HG03442 (cell line): Measurements from ENCODE around the gene LRTM2.

Experiments used
- ATAC-seq: cut with Tn5 transposase; IDR thresholded peaks from one replicate; pipeline ENCODE4 v1.9.1; 2021; ENCODE audit warnings: mild to moderate bottlenecking, moderate library complexity; ENCODE audit not compliant: unreplicated experiment

The LRTM2 gene

GRCh38 chr12:1842183-1842904, 22.0 kb downstream of the LRTM2 start:
- no peak for ATAC-seq

GRCh38 chr12:1842905-1843640, 22.7 kb downstream of the LRTM2 start:
- no peak for ATAC-seq

GRCh38 chr12:1843641-1844005, 23.3 kb downstream of the LRTM2 start:
- no peak for ATAC-seq

DNA sequence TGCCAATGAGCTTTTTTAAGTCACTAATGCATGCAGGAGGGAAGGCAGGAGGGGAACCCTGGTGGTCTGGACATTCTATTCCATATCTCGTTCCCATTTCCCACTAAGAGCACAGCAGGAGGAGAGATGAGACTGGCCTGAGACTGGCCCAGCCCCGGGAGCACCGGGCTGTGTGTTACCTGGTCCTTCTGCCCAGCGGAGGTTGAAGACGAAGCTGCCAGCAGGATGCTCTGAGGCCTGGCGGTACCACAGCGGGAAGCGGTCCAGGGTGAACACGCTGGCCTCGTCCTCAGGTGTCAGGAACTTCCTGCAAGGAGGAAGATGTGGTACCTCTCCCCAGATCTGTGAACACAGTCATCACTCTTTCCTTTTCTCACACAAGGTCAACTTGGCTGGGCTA, 23.9 kb downstream of the LRTM2 start:
- no peak for ATAC-seq

DNA sequence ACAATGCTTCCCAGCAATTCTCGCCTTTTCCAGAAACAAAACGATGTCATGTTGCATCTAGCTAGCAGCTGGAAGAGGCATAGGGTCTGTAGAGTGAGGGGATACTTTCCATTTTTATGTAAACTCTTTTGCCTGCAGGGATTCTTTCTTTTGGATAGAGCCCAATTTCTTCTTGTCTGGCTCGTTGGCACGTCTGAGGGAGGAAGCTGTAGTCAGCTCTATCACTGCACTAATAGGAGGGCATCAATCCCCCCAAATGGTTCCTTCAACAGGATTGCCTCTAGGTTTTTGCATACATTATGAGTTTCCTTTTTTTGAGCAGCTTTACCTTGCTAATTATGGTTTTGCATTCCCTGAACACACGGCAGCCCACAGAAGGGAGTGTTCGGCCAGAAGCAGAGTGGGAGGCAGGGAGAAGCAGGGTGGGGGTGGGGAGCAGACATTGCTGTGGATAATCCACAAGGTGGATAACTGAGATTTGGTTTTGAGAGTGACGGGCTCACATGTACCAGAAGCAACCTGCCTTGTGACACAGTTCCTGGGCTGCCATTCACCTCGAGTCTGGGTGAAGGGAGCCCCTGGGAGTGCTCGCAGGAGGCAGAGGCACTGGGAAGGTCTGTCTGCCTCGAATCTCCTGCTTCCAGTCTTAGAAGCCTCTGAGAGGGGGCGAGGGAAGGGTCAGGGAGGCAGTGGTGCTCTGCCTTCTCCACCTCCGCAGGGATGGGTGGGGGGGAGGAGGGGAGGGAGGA, 24.5 kb downstream of the LRTM2 start:
- no peak for ATAC-seq

DNA sequence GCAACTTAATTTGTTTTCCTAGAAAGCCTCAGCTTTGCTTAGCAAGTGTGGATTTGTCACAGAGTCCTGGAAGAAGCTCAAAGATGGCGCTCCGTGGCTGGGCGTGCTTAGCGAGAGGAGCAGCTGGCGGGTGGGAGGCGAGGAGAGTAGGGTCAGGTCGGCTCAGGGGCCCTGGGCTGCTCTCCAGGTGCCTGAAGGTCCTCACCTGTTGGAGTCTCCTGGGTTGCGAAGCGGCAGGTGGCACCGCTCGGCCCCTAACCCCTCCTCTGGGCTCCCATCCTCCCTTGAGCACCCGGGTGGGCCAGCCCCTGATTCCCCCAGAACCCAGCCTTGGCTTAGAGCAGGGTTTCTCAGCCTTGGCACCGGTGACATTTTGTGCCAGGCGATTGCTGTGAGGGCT, 25.1 kb downstream of the LRTM2 start:
- no peak for ATAC-seq

GRCh38 chr12:1845886-1846285, 25.5 kb downstream of the LRTM2 start:
- ATAC-seq, result no peak

DNA sequence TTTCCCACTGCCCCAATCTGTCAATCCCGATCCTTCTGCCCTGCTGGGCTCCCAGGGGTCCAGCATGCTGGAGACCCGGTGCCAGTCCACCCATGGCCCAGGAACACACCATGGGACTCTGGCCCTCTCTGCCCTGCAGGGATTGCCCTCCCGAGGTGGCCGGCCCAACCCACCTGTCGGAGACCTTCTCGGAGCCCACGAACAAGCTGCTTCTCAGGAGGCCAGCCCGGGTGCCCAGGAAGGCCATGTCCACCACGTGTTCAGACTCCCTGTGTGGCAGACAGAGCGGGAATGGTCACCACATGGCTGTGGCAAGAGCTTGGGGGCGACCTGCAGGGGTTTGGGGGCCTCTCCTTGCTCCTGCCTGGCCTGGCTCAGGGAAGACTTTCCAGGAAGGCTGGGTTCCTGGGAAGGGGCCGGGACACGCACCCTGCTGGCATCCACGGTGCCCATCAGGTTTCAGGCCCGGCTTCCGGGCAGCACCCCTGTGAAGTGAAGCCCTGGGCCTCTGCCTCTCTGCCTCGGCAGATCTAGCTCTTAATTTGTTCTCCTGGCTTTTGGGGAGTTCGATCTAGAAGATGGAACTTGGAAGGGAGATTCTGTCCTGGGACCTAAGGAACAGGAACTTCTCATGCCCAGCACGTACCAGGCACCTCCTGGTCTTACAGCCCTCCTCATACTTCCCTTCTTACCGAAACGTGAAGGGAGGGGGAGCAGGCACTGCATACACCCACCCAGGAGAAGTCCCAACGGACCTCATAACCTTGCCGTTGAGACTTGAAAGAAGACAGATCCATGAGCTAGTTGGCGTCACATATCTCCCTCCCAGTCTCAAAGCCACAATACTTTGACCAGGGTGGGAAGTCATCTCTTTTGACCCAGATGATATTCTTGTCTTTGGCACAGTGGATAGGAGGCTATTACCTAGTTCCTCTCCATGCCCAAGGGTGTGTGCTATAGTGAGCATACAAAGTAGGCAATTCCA, 26.3 kb downstream of the LRTM2 start:
- ATAC-seq, result no peak

- ATAC-seq, result no peak
These were observed 27.0 kb downstream of the LRTM2 start for GRCh38 chr12:1847411-1847810.

DNA sequence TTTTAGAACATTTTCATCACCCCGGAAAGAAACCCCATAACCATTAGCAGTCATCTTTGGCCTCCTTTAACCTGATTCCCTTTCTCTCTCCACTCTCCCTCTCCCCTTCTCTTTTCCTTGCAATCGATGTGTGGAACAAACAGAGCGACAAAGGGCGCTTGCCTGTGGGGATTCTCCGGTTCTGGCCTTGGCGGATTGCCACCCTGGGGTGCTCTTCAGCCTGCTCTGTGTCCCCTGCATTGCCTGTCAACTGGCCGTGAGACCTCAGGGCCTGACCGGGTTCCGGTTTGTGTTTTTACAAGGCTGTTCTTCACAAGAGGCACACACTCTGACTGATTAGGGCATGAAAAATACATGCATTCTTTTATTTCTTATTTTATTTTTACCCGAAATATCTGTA, 27.8 kb downstream of the LRTM2 start:
- ATAC-seq, result no peak

DNA sequence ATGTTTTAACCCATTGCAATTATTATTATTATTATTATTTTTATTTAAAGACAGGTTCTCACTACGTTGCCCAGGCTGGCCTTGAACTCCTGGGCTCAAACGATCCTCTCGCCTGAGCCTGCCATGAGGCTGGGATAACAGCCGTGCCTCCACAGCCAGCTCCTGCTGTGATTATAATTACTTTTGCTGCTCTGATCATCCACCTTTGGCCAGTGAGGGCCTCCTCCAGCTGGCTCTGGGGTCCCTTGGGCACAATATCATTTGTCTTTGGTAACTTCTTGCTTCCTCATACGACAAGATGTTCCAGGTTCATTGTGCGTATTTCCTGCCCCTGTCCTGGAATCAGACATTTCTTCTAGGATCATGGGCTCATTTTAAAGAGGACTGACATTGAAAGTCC, 28.4 kb downstream of the LRTM2 start:
- no peak for ATAC-seq

- ATAC-seq, result no peak
These were observed 30.9 kb downstream of the LRTM2 start for GRCh38 chr12:1851151-1851701.

DNA sequence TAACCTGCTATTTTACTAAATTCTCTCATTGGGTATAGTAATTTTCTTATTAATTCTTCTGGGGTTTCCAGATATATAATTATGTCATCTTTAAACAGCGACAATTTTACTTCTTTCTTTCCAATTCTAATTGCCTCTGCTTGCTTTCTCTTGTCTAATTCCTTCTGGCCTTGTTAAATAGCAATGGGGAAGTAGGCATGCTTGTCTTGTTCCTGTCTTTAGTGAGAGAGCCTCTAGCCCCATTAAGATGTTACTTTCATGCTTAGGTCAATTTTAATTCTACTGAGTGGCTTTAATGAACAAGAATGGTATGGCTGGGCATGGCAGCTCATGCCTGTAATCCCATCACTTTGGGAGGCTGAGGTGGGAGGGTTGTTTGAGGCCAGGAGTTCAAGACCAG, 31.7 kb downstream of the LRTM2 start:
- ATAC-seq, result no peak

DNA sequence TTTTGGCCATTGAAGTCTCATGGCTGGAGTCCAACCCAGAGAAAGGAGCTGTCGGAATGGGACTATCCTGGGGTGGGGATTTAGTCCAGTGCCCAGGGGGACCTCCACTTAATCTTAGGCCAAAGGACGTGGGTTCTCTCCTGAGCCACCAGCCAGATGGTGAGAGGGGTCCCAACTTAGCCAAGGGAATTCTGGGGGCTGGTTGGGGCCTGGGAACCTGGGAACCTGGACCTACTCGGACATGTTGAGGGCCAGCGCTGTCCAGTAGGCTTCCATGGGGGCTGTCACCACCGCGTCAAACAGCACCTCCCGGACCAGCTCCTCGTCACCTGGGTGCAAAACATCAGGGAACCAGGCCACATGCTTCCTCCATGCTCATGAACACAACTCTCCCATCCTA, 33.4 kb downstream of the LRTM2 start:
- ATAC-seq, result no peak

DNA sequence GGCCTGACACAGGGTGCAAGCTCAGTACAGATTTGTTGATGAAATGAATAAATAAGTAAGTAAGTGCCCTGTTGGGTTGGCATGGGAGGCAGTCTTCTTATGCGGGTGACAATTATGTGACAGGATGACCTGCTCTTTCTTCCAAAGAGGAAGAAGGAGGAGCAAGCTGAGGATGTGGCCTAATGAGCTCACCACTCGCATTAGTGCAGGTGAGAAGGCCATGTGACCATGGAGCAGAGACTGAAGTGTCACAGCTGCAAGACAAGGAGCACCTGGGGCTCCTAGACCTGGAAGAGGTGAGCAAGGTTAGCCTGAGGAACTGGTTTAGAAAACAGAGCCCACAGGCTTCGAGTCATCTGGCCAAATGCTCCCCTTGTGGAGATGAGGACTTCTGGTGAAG, 34.9 kb downstream of the LRTM2 start:
- no peak for ATAC-seq

DNA sequence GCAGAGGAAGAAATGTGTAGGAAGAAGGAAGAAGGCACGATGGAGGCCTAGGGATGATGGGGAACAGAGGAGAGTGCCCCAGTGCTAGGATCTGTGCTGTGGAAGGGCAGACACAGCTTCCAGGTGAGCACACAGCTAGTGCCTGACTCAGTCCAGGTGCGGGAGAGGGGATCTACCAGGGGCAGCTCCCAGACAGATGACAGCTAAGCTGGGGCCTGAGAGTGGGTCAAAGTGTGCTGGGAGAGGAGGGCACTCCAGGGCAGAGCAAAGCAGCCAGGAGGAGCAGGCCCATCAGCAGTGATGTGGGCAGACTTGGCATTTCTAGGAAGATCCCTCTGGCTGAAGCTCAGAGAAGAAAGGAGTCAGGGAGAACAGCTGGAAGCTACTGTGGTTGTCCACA, 36.7 kb downstream of the LRTM2 start:
- no peak for ATAC-seq

DNA sequence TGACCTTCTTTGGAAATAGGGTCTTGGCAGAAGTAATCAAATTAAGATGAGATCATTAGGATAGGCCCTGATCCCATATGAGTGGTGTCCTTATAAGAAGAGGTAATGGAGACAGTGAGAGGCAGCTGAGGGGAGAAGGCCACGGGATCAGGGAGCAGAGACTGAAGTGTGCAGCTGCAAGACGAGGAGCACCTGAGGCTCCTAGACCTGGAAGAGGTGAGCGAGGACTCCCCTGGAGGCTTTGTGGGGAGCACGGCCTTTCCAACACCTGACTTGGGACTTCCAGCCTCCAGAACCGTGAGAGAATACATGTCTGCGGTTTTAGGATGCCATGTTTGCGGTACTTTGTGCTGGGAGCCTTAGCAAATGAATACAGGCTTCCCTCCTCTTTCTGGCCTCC, 37.5 kb downstream of the LRTM2 start:
- ATAC-seq, result no peak

DNA sequence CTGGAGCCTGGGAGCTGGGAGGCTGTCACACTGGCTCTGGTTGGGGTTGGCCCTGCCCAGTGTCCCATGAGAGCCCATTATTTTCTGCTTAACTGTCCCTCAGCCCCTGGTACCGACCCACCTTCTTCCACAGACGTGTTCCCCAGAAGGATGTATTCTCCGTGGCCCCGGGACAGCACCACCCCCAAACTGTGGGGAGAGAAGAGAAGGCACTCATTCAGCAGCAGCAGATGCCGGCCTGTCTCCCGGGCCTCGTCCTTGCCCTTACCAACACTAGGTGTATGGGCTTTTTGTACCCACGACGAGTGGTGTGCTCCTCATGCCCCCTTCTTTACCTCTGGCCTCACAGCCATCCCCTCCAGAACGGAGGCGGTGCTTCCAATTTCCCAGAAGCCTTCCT, 38.1 kb downstream of the LRTM2 start:
- ATAC-seq, result no peak

- no peak for ATAC-seq
These were observed 39.3 kb downstream of the LRTM2 start for GRCh38 chr12:1859643-1860042.

- no peak for ATAC-seq
These were observed 42.6 kb downstream of the LRTM2 start for GRCh38 chr12:1862973-1863372.

GRCh38 chr12:1863823-1864222, 43.5 kb downstream of the LRTM2 start:
- ATAC-seq, result no peak
